ENCODE data around the gene NPM3. TPM values are rescaled to one million over a fixed set of nuclear protein-coding genes. Genes with fewer than 3 reads are reported as not detected.
A peak's percentile ranks its signal among the peaks of the same experiment; 100 is the strongest.

The NPM3 gene
- total and polyA plus RNA-seq, 2 of the 8 experiments (the other 6 are each of a cell fraction or from before 2014, with no cell fraction given), result 127 to 175 TPM

- Histone ChIP-seq H3K23ac (ENCODE audit: insufficient read length) (no peak overlapping the region), H4K5ac (ENCODE audit: insufficient read length, low read depth, low read length) (no peak overlapping the region), H2BK5ac (ENCODE audit: low read depth, low read length) (peak overlapping the region; percentile 57; the same call in 1 of the 2 replicates), H4K8ac (ENCODE audit: extremely low read depth, insufficient read depth, low read length) (peak overlapping the region; percentile 51; the same call in 1 of the 2 replicates), H2BK12ac (ENCODE audit: low read depth, low read length) (0 out of 2 replicates have a peak overlapping the region, but pooled peaks have one; percentile 30), H3K56ac (replicated peaks; ENCODE audit: insufficient read length, low read depth, low read length) (no peak overlapping the region), H3K27me3 (replicated peaks in 1 of 4; ENCODE audit: control insufficient read depth in 3 of 4, extremely low read depth in 1 of 4, insufficient read depth in 3 of 4, low read length in 3 of 4) (peaks cover 14 to 27% (median 22%) of the 10 kb centered on the region in 4 experiments), H2AK5ac (ENCODE audit: low read depth, low read length) (no peak overlapping the region), H2AFZ (ENCODE audit: low read length) (no peak overlapping the region), H3K18ac (ENCODE audit: extremely low read depth, low read length) (no peak overlapping the region), H3K4me1 (replicated peaks in 1 of 4; ENCODE audit: control insufficient read depth in 3 of 4, insufficient read depth in 4 of 4, low read length in 3 of 4) (peaks cover 4 to 36% (median 20%) of the 10 kb centered on the region in 4 experiments), H2BK120ac (replicated peaks; ENCODE audit: low read depth, low read length) (no peak overlapping the region), H2BK20ac (ENCODE audit: low read length) (no peak overlapping the region), H3K9ac (replicated peaks in 1 of 4; ENCODE audit: extremely low read depth in 1 of 4, low read depth in 3 of 4, low read length in 3 of 4) (peak overlapping the region in 2 of 4 experiments; percentile 6 to 83; a peak in 3 of 7 replicates), H3K4ac (replicated peaks; ENCODE audit: insufficient read length, low read depth, low read length) (no peak overlapping the region), H3K4me3 (ENCODE audit: extremely low read depth in 1 of 4, insufficient read depth in 2 of 4, low read depth in 3 of 4, low read length in 4 of 4) (peak overlapping the region; percentile 84 to 91 (median 88)), H4K91ac (replicated peaks; ENCODE audit: insufficient read length, low read length) (no peak overlapping the region), H3K36me3 (ENCODE audit: control insufficient read depth in 2 of 4, insufficient read depth in 4 of 4, low read length in 3 of 4) (peaks cover 9 to 16% (median 13%) of the 10 kb centered on the region in 4 experiments; a peak in 7 of 8 replicates), H3K14ac (ENCODE audit: insufficient read length) (no peak overlapping the region), H3K79me1 (ENCODE audit: low read depth, low read length) (peaks cover 7% of the 10 kb centered on the region), H3K4me2 (ENCODE audit: insufficient read depth in 1 of 2, low read depth in 2 of 2, low read length in 2 of 2) (peak overlapping the region; percentile 78 to 95), H4K20me1 (replicated peaks in 1 of 2; ENCODE audit: control insufficient read depth in 1 of 2, insufficient read depth in 2 of 2, low read length in 2 of 2) (peaks cover 15 to 25% of the 10 kb centered on the region in 2 experiments), H3K27ac (ENCODE audit: low read depth, low read length) (no peak overlapping the region), H3K23me2 (ENCODE audit: low read depth, low read length) (peaks cover 30% of the 10 kb centered on the region), H2BK15ac (ENCODE audit: low read length) (no peak overlapping the region), H3K79me2 (ENCODE audit: control insufficient read depth in 1 of 2, insufficient read depth in 2 of 2, low read length in 2 of 2) (peaks cover 0 to 8% of the 10 kb centered on the region in 2 experiments; a peak in 1 of 4 replicates), H3K9me3 (ENCODE audit: insufficient read depth in 2 of 2, low read depth in 1 of 2, low read length in 1 of 2) (no peaks in the 10 kb centered on the region)
- no peak for TF ChIP-seq RFX5 (IDR thresholded peaks at IDR 0.05; ENCODE audit: borderline replicate concordance, low read depth, low read length)
- TF ChIP-seq HDAC6 (IDR thresholded peaks at IDR 0.05; ENCODE audit: low read depth, low read length), result no peak
- no peak for TF ChIP-seq SIN3A (conservative IDR thresholded peaks at IDR 0.05 in 1 of 2, IDR thresholded peaks at IDR 0.05 in 1 of 2; ENCODE audit: low read depth in 1 of 2, low read length in 2 of 2)
- TF ChIP-seq ATF2 (IDR thresholded peaks at IDR 0.05; ENCODE audit: low read length), result no peak
- 76% methylated on average over 17 of the region's 17 CpGs; no CpG with 5 or more reads in 1 of the 2 experiments for WGBS, 2 experiments (ENCODE audit: extremely low coverage in 1 of 2, insufficient coverage in 1 of 2, insufficient read length in 1 of 2, insufficient replicate concordance in 2 of 2, low coverage in 1 of 2, low lambda C conversion rate in 2 of 2, missing lambda C conversion rate in 1 of 2)
- FAIRE-seq (no peak), DNase-seq (ENCODE audit: low read depth in 1 of 2, low spot score in 2 of 2) (no peak)
- POLR2A ChIA-PET (ENCODE audit: partially characterized antibody), result interaction anchor here (1.0 to 9.1 kb wide), 7 partner anchors 8 to 180 kb away, joined by 3 to 66 read pairs (median 9); partner anchors contain the start of gene OGA
- CTCF ChIA-PET (ENCODE audit: partially characterized antibody), result interaction anchor here (0.6 to 9.8 kb wide), 30 partner anchors 11 to 790 kb away, joined by 3 to 246 read pairs (median 6); partner anchors contain the start of gene OGA
Observed at GRCh38 chr10:101781984-101782810, 1.0 kb downstream of the NPM3 start.

Data from H1 (cell line).